Effector memory CD4-positive, alpha-beta T cell (primary cell): Measurements from ENCODE around the gene AURKA.
A peak's percentile ranks its signal among the peaks of the same experiment; 100 is the strongest.

Source experiments
- DNase-seq, 3 donors: peaks; one replicate each; pipeline ENCODE4 v3.0.0-alpha.2; 2020
- H3K27ac ChIP-seq: 2 replicates; pipeline ENCODE4 v1.7.0; 2013; ENCODE audit warnings: mild to moderate bottlenecking, low read length, moderate library complexity; ENCODE audit not compliant: insufficient read depth, poor library complexity, severe bottlenecking
- H3K27me3 ChIP-seq: replicated peaks from 2 replicates; pipeline ENCODE4 v1.7.0; 2013; ENCODE audit warnings: mild to moderate bottlenecking, low read length; ENCODE audit not compliant: insufficient read depth, control insufficient read depth, poor library complexity, severe bottlenecking
- H3K36me3 ChIP-seq: 2 replicates; pipeline ENCODE4 v1.7.0; 2013; ENCODE audit warnings: mild to moderate bottlenecking, low read length, moderate library complexity; ENCODE audit not compliant: control insufficient read depth, insufficient read depth
- H3K4me1 ChIP-seq: 2 replicates; pipeline ENCODE4 v1.7.0; 2013; ENCODE audit warnings: low read length, mild to moderate bottlenecking; ENCODE audit not compliant: control insufficient read depth, insufficient read depth, poor library complexity, severe bottlenecking
- H3K4me3 ChIP-seq: 2 replicates; pipeline ENCODE4 v1.7.0; 2013; ENCODE audit warnings: low read length, low read depth, mild to moderate bottlenecking; ENCODE audit not compliant: insufficient read depth, poor library complexity, severe bottlenecking
- H3K9me3 ChIP-seq: 2 replicates; pipeline ENCODE4 v1.7.0; 2013; ENCODE audit warnings: mild to moderate bottlenecking, low read length, moderate library complexity; ENCODE audit not compliant: control insufficient read depth

Gene AURKA

DNA sequence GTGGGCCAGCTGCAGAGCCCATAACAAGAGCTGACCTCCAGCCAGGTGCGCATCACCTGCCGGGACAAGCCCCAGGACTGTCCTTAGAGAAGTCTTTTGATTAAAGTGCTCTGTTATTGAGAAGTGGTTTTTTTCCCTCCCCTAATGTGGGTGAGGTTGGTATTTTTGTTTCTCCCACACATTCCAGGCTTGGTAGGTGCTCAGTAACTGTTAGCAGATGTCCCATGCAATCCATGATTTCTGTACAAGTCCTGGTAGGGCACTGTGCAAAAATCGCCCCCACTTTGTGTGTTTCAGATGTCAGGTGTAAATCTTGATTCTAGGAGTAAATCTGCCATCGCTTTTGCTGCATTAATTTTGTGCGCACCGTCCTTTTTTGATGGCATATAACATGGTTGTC is 28.5 kb downstream of the AURKA start:
- DNase-seq = no peak
- Histone ChIP-seq H3K27me3 (no peaks in the 10 kb centered on the region), H3K4me3 (no peak overlapping the region), H3K9me3 (no peaks in the 10 kb centered on the region), H3K4me1 (peaks cover 12% of the 10 kb centered on the region), H3K36me3 (peaks cover 11% of the 10 kb centered on the region), H3K27ac (no peak overlapping the region)

DNA sequence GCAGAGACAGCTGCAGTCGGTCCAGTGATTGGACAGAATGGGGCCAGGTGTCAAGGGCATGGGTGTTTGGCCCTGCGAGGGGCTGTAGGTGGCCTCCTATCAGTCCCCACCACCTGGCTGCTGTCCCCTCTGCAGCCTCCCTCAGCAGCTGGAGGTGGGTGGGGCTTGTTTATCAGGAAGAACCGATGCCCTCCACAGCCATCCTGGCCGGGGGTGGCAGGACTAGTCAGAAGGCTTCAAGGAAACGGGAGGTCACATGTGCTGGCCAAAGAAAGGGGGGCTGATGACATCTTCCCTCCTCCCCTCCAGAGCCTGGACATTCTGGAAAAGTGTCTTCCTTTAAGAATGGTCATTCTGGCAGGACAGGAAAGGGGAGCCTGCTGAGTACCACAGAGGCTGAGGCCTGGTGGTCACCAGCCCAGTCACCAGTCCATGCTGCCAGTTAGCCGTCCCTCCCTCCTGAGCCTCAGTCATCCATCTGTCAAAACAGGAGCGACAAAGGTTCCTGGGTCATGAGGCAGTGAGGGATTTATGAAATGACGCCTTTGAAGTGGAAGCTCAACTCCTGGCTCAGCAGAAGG is 29.1 kb downstream of the AURKA start:
- H3K4me3 ChIP-seq = no peak overlapping the region
- no peaks in the 10 kb centered on the region for H3K27me3 ChIP-seq
- no peaks in the 10 kb centered on the region for H3K9me3 ChIP-seq
- DNase-seq = no peak
- H3K27ac ChIP-seq = no peak overlapping the region
- peaks cover 12% of the 10 kb centered on the region for H3K4me1 ChIP-seq
- peaks cover 11% of the 10 kb centered on the region for H3K36me3 ChIP-seq

DNA sequence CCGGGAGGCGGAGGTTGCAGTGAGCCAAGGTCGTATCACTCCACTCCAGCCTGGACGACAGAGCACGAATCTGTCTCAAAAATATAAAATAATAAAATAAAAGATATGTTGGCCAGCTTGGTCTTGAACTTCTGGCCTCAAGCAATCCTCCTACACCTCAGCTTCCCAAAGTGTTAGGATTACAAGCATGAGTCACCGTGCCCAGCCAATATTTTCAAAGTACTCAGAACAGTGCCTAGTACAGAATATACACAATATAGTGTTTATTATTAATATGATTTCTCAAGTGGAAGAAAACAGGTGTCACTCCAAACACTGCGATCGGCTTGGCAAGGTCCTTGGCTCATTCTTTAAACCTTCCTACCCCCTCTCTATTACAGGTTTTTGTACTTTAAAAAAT is 30.1 kb downstream of the AURKA start:
- peaks cover 12% of the 10 kb centered on the region for H3K4me1 ChIP-seq
- H3K27ac ChIP-seq = no peak overlapping the region
- H3K9me3 ChIP-seq = no peaks in the 10 kb centered on the region
- no peak for DNase-seq
- no peaks in the 10 kb centered on the region for H3K27me3 ChIP-seq
- no peak overlapping the region for H3K4me3 ChIP-seq
- peaks cover 10% of the 10 kb centered on the region for H3K36me3 ChIP-seq

DNA sequence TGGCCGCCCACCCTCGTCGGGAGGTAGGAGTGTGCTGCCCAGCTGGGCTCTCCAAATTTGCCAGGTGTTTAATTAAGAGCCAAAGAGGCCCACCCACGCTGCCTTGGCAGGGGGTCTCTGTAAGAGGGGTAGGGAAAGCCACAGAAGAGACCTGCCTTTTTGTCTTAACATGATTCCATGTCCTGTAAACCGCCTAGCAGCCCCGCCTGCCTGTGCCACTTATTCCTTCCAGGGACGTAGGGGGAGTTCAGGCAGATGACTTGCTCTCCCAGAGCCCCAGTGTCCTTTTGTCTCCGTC is 31.2 kb downstream of the AURKA start:
- Histone ChIP-seq H3K4me3 (no peak overlapping the region), H3K9me3 (no peaks in the 10 kb centered on the region), H3K27ac (no peak overlapping the region), H3K36me3 (no peaks in the 10 kb centered on the region), H3K27me3 (no peaks in the 10 kb centered on the region), H3K4me1 (peaks cover 12% of the 10 kb centered on the region)
- no peak for DNase-seq

DNA sequence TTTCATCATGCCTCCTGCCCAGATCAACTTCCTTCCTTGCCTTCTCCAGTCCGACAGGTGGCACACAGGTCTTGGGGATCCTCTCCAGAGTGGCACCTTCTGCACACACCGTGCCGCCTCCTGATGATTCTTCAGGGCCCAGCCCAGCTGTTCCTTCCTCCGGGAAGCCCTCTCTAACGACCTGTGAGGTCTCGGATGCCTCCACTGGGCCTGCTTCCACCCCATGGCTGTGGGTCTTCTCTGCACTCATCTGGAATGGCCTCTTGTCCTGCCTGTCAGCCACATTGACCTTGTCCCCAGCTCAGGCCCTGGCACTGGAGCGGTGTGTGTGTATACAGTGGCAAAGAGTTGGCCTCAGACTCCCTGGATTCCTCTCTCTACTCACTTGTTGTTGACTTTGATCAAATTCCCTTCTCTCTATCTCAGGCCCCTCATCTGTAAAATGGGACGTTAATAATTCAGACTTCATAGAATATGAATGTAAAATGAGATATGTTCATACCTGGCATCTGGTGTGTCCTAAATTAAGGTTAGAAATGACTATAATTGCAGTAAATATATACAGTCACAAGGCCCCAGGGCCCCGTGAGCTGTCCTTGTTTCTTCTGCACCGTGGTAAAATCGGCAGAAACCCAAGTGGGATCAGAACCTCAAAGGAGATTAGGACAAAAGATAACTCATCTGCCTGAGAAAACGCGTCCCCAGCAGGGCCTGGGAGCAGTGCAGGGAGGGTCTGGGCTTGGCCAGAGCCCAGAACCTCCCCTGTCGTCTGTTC is 31.7 kb downstream of the AURKA start:
- DNase-seq = no peak
- H3K4me1 ChIP-seq = peaks cover 12% of the 10 kb centered on the region
- H3K4me3 ChIP-seq = no peak overlapping the region
- no peaks in the 10 kb centered on the region for H3K9me3 ChIP-seq
- H3K27ac ChIP-seq = no peak overlapping the region
- no peaks in the 10 kb centered on the region for H3K36me3 ChIP-seq
- H3K27me3 ChIP-seq = no peaks in the 10 kb centered on the region

DNA sequence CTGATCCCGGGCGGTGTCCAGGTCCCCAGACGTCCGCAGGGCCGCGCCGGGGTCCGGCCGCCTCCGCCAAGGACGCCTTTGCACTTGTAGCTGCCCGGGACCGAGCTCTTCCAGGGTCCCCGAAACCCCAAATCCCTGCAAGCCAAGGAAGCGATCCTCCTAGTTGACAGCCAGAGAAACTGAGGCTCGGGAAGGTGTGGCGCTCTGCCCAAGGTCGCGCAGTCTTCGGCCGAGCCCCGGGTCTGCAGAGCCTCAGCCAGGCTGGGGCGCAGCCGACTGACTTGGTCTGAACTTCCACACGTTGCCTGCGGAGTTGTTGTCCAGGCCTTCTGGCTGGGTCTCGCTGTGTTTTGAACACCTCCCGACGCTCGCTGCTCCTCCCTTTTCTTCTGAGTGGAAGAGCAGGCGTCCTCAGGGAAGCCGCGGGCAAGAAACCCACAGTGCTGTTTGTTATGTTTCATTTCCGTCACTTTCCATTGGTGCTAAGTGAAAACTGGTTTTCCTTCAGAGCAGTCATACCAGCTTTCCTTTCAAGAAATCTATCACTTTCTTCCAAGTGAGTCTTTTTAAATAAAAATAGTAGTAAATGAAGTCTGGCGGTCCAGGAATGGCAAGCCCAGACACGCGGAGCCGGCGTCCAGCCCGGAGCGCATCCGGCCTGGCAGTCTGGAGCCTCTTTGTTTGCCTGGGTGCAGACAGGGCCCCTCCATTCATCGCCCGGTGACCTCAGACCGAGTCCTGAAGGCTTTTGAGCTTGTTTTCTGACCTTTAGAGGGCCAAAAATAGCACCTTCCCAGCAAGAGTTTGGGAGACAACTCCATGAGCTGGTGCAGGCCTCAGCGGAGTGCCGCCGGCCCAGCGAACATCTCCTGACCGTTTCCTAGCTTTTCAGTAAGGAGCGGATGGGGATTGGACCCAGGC is 32.5 kb downstream of the AURKA start:
- H3K27ac ChIP-seq = peak overlapping the region; percentile 32
- no peak for DNase-seq

DNA sequence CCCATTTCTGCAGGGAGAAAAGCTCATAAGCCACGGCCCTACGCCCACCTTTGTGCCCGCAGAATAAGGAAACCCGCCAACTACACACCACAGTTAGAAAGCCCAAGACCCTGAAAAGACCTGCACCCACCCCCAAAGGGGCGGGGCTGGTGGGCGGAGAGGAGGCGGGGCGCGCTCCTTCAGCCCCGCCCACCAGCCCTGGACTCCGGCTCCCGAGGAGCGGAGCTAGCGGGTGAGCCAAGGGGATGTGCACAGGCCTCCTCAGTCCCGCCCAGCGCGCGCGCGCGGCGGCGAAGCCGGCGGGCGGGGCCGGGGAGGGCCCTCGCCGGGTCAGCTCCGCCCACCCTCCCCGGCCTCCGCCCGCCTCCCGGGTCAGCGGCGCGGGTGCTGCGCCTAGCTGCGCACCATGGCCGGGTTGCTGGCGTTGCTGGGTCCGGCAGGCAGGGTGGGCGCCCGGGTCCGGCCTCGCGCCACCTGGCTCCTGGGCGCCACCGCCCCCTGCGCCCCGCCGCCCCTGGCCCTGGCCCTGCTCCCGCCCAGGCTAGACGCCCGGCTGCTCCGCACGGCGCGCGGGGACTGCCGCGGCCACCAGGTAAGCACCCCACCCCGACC is 33.3 kb downstream of the AURKA start, which contains the start of gene FAM210B:
Gene FAM210B (plus strand): TSS at position 375 of the 612 bp plus-strand sequence. CDS start 32 bp downstream, at position 407.
- peak; percentile 73 to 78 (median 75) for DNase-seq
- no peaks in the 10 kb centered on the region for H3K27me3 ChIP-seq
- peak within 1 kb of the TSS; percentile 89 for H3K4me3 ChIP-seq
- H3K36me3 ChIP-seq = no peaks in the 10 kb centered on the region
- H3K9me3 ChIP-seq = no peaks in the 10 kb centered on the region
- peak within 1 kb of the TSS; percentile 32 for H3K27ac ChIP-seq
- H3K4me1 ChIP-seq = peaks cover 12% of the 10 kb centered on the region

More for the DNA sequence above, 32.5 kb downstream of the AURKA start:
- Histone ChIP-seq H3K4me1 (peaks cover 12% of the 10 kb centered on the region), H3K27me3 (no peaks in the 10 kb centered on the region), H3K9me3 (no peaks in the 10 kb centered on the region), H3K36me3 (no peaks in the 10 kb centered on the region), H3K4me3 (peak overlapping the region; percentile 89)

DNA sequence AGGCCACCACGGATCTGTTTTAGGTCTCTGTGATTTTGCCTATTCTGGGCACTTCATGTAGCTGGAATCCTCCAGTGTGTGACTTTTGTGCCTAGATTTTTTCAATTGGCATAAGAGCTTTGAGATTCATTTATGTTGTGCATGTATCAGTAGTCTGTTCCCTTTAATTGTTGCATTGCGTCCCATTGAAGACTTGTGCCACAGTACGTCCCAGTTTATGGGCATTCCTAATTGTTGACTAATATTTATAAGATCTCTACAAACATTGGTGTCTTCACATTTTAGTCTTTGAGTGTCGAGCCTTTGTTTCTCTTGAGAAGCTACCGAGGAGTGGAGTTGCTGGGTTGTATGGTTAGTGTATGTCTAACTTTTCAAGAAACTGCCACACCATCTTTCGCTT is 33.9 kb downstream of the AURKA start:
- no peak overlapping the region for H3K27ac ChIP-seq
- no peak overlapping the region for H3K4me3 ChIP-seq
- H3K4me1 ChIP-seq = peaks cover 12% of the 10 kb centered on the region
- no peak for DNase-seq
- H3K27me3 ChIP-seq = no peaks in the 10 kb centered on the region
- no peaks in the 10 kb centered on the region for H3K9me3 ChIP-seq
- no peaks in the 10 kb centered on the region for H3K36me3 ChIP-seq

DNA sequence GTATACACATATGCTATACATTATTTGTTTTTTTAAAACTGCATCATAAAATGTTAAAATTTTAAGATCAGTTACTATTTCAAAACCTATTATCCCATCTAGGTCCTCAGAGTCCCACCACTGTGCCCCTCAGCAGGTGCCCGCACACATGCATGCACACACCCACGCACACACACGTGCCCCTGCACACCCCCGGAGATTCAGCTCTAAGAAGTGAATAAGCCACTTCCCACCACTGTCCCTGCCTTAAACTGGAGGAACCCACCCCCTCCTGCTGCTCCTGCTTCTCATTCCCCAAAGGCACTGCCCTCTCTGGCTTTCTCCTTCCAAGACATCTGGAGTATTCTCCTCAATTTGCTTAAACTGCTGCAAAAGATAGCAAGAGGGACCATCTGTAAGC is 38.7 kb downstream of the AURKA start:
- Histone ChIP-seq H3K4me1 (no peaks in the 10 kb centered on the region), H3K27me3 (no peaks in the 10 kb centered on the region), H3K9me3 (no peaks in the 10 kb centered on the region), H3K27ac (no peak overlapping the region), H3K4me3 (no peak overlapping the region), H3K36me3 (no peaks in the 10 kb centered on the region)
- no peak for DNase-seq
